ENCODE results near the gene PTPN4. TPM values are rescaled to one million over a fixed set of nuclear protein-coding genes. Genes with fewer than 3 reads are reported as not detected.

The PTPN4 gene
- total and polyA plus RNA-seq, 2 donors (not counting 3 experiments of a cell fraction or from before 2014, with no cell fraction given): 6.8 to 29.6 TPM

GRCh38 chr2:119721462-119721861, 38.3 kb upstream of the PTPN4 start:
- intact Hi-C loops (cut with micrococcal nuclease) (no loop called here), dilution Hi-C loops (cut with MboI; ENCODE audit: extremely low pct_ligation_motif_present, low sequenced_read_pairs) (no loop called here)
- Histone ChIP-seq H3K36me3 (ENCODE audit: control insufficient read depth in 2 of 2, extremely low read depth in 1 of 2, insufficient read depth in 2 of 2, low read length in 2 of 2) (no peaks in the 10 kb centered on the region), H3K9ac (replicated peaks; ENCODE audit: extremely low read depth, insufficient read depth, low read length) (no peak overlapping the region), H3K4me1 (ENCODE audit: control insufficient read depth, extremely low read depth, insufficient read depth, low read length) (no peaks in the 10 kb centered on the region), H3K4me3 (replicated peaks in 1 of 3; ENCODE audit: insufficient read depth in 1 of 3, low read depth in 1 of 3, low read length in 3 of 3) (no peak overlapping the region), H3K4me2 (ENCODE audit: insufficient read depth, low read length) (no peak overlapping the region), H3K9me1 (replicated peaks; ENCODE audit: control insufficient read depth, extremely low read depth, insufficient read depth, low read length) (no peaks in the 10 kb centered on the region), H2AFZ (ENCODE audit: low read depth, low read length) (no peak overlapping the region), H4K20me1 (replicated peaks; ENCODE audit: control insufficient read depth, extremely low read depth, insufficient read depth, low read length) (no peaks in the 10 kb centered on the region), H3K79me2 (ENCODE audit: control insufficient read depth, insufficient read depth, low read length) (no peaks in the 10 kb centered on the region), H3K27me3 (ENCODE audit: control insufficient read depth in 2 of 2, insufficient read depth in 2 of 2, low read length in 2 of 2) (peaks cover 2 to 3% of the 10 kb centered on the region in 2 experiments), H3K27ac (ENCODE audit: insufficient read depth, low read depth, low read length) (no peak overlapping the region), H3K9me3 (replicated peaks; ENCODE audit: control insufficient read depth, insufficient read depth, low read length) (no peaks in the 10 kb centered on the region)
- no peak for DNase-seq (ENCODE audit: low read depth, low spot score)
- CTCF ChIA-PET: interaction anchor here (1.4 kb wide), 1 partner anchor 18 kb away, joined by 4 read pairs; no protein-coding TSS in a partner anchor
- FAIRE-seq: no peak
- POLR2A ChIA-PET: no interaction called here
- TF ChIP-seq FOS (IDR thresholded peaks at IDR 0.05; ENCODE audit: borderline replicate concordance, insufficient read depth, low read length) (no peak), MAX (IDR thresholded peaks at IDR 0.05; ENCODE audit: insufficient read depth, insufficient read length) (no peak), POLR2A (IDR thresholded peaks at IDR 0.05; ENCODE audit: low read depth, low read length) (no peak), GATA2 (IDR thresholded peaks at IDR 0.05; ENCODE audit: insufficient read depth, insufficient read length, low read depth, low read length) (no peak), EZH2 (IDR thresholded peaks at IDR 0.05; ENCODE audit: borderline replicate concordance, low read depth, low read length, severe bottlenecking) (no peak), JUN (IDR thresholded peaks at IDR 0.05; ENCODE audit: borderline replicate concordance, insufficient read depth, insufficient read length, low read depth) (no peak), POLR2AphosphoS5 (IDR thresholded peaks at IDR 0.05; ENCODE audit: insufficient read depth, low read depth, low read length) (no peak), CTCF (IDR thresholded peaks at IDR 0.05; ENCODE audit: extremely low read depth in 1 of 2, insufficient read depth in 1 of 2, low read depth in 1 of 2, low read length in 2 of 2) (no peak), MYC (IDR thresholded peaks at IDR 0.05; ENCODE audit: low read depth, low read length) (no peak)
- BruUV-seq (replicated peaks): no TSS peak
